Pancreas (tissue), 10 donors: Measurements from ENCODE around the gene GNAS-AS1. TPM values are rescaled to one million over a fixed set of nuclear protein-coding genes. Genes with fewer than 3 reads are reported as not detected.

Experiments used
- ATAC-seq, 4 donors: fragments of 200-7000 bp; cut with Tn5 transposase; one replicate each; pipeline versions ENCODE4 v1.8.0 to v1.9.1; 2020; ENCODE audit warnings: mild to moderate bottlenecking in 4 of 4, moderate library complexity in 4 of 4
- DNase-seq, 6 donors: peaks; one replicate each; pipeline ENCODE4 v3.0.0-alpha.2; 2020
- FAIRE-seq: peaks from 2 replicates; lab custom pipeline; 2012; peaks lifted over from hg19 to GRCh38; lab: Jason Lieb, UNC
- H3K27ac ChIP-seq, 4 donors: fragments of 200-600 bp; sonication (generic); 1 replicate in 3 of 4; 2 replicates in 1 of 4; pipeline versions ENCODE4 v1.5.0 to v1.8.0; 2020
- H3K27me3 ChIP-seq, 4 donors: fragments of 200-600 bp; one replicate each; pipeline ENCODE4 v1.8.0; 2021
- H3K36me3 ChIP-seq, 3 donors: fragments of 200-600 bp; sonication (generic) in 1 of 3; one replicate each; pipeline versions ENCODE4 v1.5.0 to v1.8.0; 2020 to 2021
- H3K4me1 ChIP-seq, 3 donors: fragments of 200-600 bp; one replicate each; pipeline ENCODE4 v1.8.0; 2021
- H3K4me3 ChIP-seq, 4 donors: fragments of 200-600 bp; sonication (generic) in 2 of 4; one replicate each; pipeline versions ENCODE4 v1.5.0 to v1.8.0; 2020 to 2021
- H3K9me3 ChIP-seq, 4 donors: fragments of 200-600 bp; one replicate each; pipeline ENCODE4 v1.8.0; 2021
- WGBS, 2 donors: extraction: QIAGEN DNeasy Blood & Tissue Kit; methylation state at CpG; one replicate each; pipeline ENCODE4 v1.1.7; 2013; 5-methylcytosine and 5-hydroxymethylcytosine counted together
- intact Hi-C, 3 donors: fragments of 100-400 bp; cut with DNase I; formaldehyde crosslinking; loops; one replicate each; pipeline versions ENCODE4 v1.11.1 to v1.14.2; 2022
- polyA plus RNA-seq, 2 donors: library from polyadenylated mRNA; stranded (reverse); fragments of 200-250 nt; gene quantifications; one replicate each; pipeline ENCODE4 v1.2.3, GENCODE V29; 2013
- total RNA-seq, 6 donors: library from RNA; stranded (reverse); fragmentation: NEBNext Ultra II Directional in 4 of 6; extraction: Animal tissue kit (Norgen Biotek cat#: 25700) in 4 of 6; gene quantifications; one replicate each; pipeline versions ENCODE4 v1.2.1 to v1.2.4, GENCODE V29; 2021 to 2023
- TF ChIP-seq, protein P1 (sequence below), 4 donors: fragments of 200-600 bp; sonication (generic) in 3 of 4; IDR thresholded peaks; one replicate each; pipeline versions ENCODE4 v1.5.0 to v1.8.0; 2021; ENCODE audit warnings: antibody characterized with exemption in 4 of 4
- donor health status: healthy with polysubstance abuse.
- donor health status: DM: no; HTN: no; CAD: no; lungs with moderate emphysema.
- donor health status: DM: no; HTN: no; CAD: no.
- donor health status: control.
- donor health status: control.
- donor health status: Bipolar disorder and iron deficiency.
- donor health status: DM: yes; HTN: yes; CAD: no.
- donor health status: DM: no; HTN: no; CAD: no.
- donor health status: DM: no; HTN: no; CAD: no.
- donor health status: DM: yes; HTN: yes; CAD: no.

The GNAS-AS1 gene
- total and polyA plus RNA-seq, 8 donors = 0.47 to 2.8 (median 0.58) TPM

DNA sequence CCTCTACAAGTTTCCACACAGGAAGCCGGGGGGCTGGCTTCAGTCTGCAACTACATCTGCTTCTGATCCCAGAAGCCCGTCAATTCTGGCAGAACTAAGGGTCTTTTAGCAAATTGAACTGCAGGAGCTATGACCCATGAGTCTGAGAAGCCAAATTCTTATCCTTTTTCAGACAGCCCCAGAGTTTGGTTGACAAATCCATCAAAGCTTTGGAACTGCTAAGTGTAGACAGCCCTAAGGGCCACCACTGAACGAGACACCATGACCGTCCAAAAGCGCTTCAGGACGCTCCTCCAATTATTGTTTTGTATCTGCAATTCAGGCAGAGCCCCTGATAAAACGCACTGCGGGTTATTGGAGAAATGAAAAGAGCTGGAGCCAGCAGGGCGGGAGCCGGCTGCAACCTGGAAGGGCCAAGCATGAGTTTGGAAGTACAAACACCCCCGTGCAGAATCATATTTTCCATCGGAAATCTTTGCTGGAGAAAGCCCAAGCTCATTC lies 67.1 kb downstream of the GNAS-AS1 start:
- FAIRE-seq = no peak
- no peak for ATAC-seq

DNA sequence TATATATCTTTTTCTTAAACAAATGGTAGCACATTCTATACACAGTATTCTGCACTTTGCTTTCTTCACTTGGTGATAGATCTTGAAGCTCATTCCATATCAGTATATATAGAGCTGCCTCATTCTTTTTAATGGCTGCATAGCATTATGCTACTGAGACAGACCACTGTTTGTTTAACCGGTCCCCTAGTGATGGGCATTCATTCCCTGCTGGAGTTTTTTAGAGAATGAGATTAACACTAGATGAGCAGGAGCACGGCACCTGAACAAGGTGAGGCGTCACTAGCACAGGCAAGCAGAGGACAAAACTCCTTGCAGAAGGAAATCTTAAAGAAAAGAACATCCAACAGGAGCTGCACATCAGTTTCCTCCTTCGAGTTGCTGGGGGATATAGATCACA lies 69.6 kb downstream of the GNAS-AS1 start:
- TF ChIP-seq, protein P1, sequence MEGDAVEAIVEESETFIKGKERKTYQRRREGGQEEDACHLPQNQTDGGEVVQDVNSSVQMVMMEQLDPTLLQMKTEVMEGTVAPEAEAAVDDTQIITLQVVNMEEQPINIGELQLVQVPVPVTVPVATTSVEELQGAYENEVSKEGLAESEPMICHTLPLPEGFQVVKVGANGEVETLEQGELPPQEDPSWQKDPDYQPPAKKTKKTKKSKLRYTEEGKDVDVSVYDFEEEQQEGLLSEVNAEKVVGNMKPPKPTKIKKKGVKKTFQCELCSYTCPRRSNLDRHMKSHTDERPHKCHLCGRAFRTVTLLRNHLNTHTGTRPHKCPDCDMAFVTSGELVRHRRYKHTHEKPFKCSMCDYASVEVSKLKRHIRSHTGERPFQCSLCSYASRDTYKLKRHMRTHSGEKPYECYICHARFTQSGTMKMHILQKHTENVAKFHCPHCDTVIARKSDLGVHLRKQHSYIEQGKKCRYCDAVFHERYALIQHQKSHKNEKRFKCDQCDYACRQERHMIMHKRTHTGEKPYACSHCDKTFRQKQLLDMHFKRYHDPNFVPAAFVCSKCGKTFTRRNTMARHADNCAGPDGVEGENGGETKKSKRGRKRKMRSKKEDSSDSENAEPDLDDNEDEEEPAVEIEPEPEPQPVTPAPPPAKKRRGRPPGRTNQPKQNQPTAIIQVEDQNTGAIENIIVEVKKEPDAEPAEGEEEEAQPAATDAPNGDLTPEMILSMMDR (IDR thresholded peaks at IDR 0.05) = no peak
- intact Hi-C loops = no loop called here
- no peaks in the 10 kb centered on the region for H3K9me3 ChIP-seq
- WGBS, 2 donors = 30 to 40% methylated on average over 4 of the region's 4 CpGs
- H3K27ac ChIP-seq = no peak overlapping the region
- FAIRE-seq (no peak), ATAC-seq (no peak), DNase-seq (no peak)
- no peaks in the 10 kb centered on the region for H3K27me3 ChIP-seq
- no peaks in the 10 kb centered on the region for H3K4me1 ChIP-seq
- no peaks in the 10 kb centered on the region for H3K36me3 ChIP-seq
- no peak overlapping the region for H3K4me3 ChIP-seq

More for the DNA sequence above, 67.1 kb downstream of the GNAS-AS1 start:
- no peaks in the 10 kb centered on the region for H3K36me3 ChIP-seq
- no peak overlapping the region for H3K4me3 ChIP-seq
- TF ChIP-seq, protein P1 (IDR thresholded peaks at IDR 0.05) = no peak
- no peak for DNase-seq
- no peaks in the 10 kb centered on the region for H3K27me3 ChIP-seq
- H3K4me1 ChIP-seq = no peaks in the 10 kb centered on the region
- no peaks in the 10 kb centered on the region for H3K9me3 ChIP-seq
- 59 to 74% methylated on average over 12 of the region's 12 CpGs for WGBS, 2 donors
- intact Hi-C loops = no loop called here
- H3K27ac ChIP-seq = no peak overlapping the region

- Histone ChIP-seq H3K36me3 (no peaks in the 10 kb centered on the region), H3K4me3 (no peak overlapping the region), H3K9me3 (no peaks in the 10 kb centered on the region), H3K4me1 (no peaks in the 10 kb centered on the region), H3K27me3 (no peaks in the 10 kb centered on the region), H3K27ac (no peak overlapping the region)
- TF ChIP-seq, protein P1 (IDR thresholded peaks at IDR 0.05) = no peak
- 56 to 65% methylated on average over 9 of the region's 9 CpGs for WGBS, 2 donors
- intact Hi-C loops = no loop called here
- no peak for ATAC-seq
- no peak for FAIRE-seq
- peak in 1 of 6 donors; percentile 4 for DNase-seq
Observed at GRCh38 chr20:58778760-58779159, 71.9 kb downstream of the GNAS-AS1 start.

DNA sequence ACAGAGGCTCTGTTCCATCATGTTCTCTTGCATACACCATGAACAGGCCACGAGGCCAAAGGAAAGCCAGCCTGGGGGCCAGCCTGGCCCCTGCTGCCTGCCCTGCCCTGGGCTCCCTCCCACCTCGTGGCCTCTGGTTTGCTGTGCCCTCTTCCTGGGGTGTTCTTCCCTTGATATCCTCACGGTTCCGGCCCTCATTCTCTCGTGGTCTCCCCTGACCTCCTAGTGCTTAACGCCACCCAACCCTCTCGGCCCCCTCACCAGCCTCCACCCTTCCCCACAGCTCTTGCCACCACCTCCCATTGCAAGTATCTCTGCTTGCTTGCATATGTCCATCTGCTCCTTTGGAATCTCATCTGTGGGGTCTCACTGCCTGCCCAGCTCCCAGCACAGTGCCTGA lies 73.0 kb downstream of the GNAS-AS1 start:
- intact Hi-C loops = no loop called here
- 58 to 77% methylated on average over 7 of the region's 7 CpGs for WGBS, 2 donors
- TF ChIP-seq, protein P1 (IDR thresholded peaks at IDR 0.05) = no peak
- DNase-seq (peak in 1 of 6 donors; percentile 30), FAIRE-seq (no peak), ATAC-seq (no peak)
- Histone ChIP-seq H3K4me3 (no peak overlapping the region), H3K4me1 (no peaks in the 10 kb centered on the region), H3K9me3 (no peaks in the 10 kb centered on the region), H3K27me3 (no peaks in the 10 kb centered on the region), H3K27ac (no peak overlapping the region), H3K36me3 (no peaks in the 10 kb centered on the region)

- H3K36me3 ChIP-seq = no peaks in the 10 kb centered on the region
- no peak for FAIRE-seq
- intact Hi-C loops = no loop called here
- H3K4me3 ChIP-seq = no peak overlapping the region
- TF ChIP-seq, protein P1 (IDR thresholded peaks at IDR 0.05) = no peak
- no peaks in the 10 kb centered on the region for H3K4me1 ChIP-seq
- no peak for ATAC-seq
- no peaks in the 10 kb centered on the region for H3K27me3 ChIP-seq
- 68 to 75% methylated on average over 3 of the region's 3 CpGs for WGBS, 2 donors
- peak in 1 of 6 donors; percentile 18 for DNase-seq
- no peaks in the 10 kb centered on the region for H3K9me3 ChIP-seq
- no peak overlapping the region for H3K27ac ChIP-seq
Observed at GRCh38 chr20:58776109-58776508, 74.6 kb downstream of the GNAS-AS1 start.
